HEK293 (cell line): ENCODE data around the gene EXOC7.

Experiments used
- CTCF ChIA-PET: fragments of 350-600 bp; formaldehyde crosslinking; extraction: SDS; loops from one replicate; lab custom pipeline; 2021; ENCODE audit warnings: antibody characterized with exemption; lab: Yijun Ruan, JAX
- POLR2A ChIA-PET: fragments of 300-600 bp; formaldehyde crosslinking; extraction: SDS; loops from one replicate; lab custom pipeline; 2020; ENCODE audit warnings: antibody characterized with exemption, inconsistent platforms; lab: Yijun Ruan, JAX
- H3K27ac ChIP-seq: fragments of 200-500 bp; sonication (Bioruptor generic); 2 replicates; pipeline ENCODE4 v1.5.1; 2014; ENCODE audit warnings: low read depth, low read length, control low read depth, inconsistent platforms; ENCODE audit errors: extremely low read depth
- H3K36me3 ChIP-seq, 2 experiments: fragments of 200-500 bp in 1 of 2; sonication (Bioruptor generic) in 1 of 2; 1 replicate in 1 of 2; 2 replicates in 1 of 2; pipeline ENCODE4 v1.5.1; 2014 to 2017; ENCODE audit warnings: inconsistent platforms in 2 of 2, low read length in 2 of 2; ENCODE audit not compliant: control insufficient read depth in 2 of 2, insufficient read depth in 1 of 2
- H3K4me1 ChIP-seq: fragments of 200-500 bp; sonication (Bioruptor generic); 2 replicates; pipeline ENCODE4 v1.5.1; 2014; ENCODE audit warnings: mild to moderate bottlenecking, low read length, inconsistent platforms; ENCODE audit not compliant: control insufficient read depth, insufficient read depth
- H3K4me3 ChIP-seq: 2 replicates; pipeline ENCODE4 v1.5.1; 2011; ENCODE audit warnings: low read depth, mild to moderate bottlenecking, control low read depth, low read length, moderate library complexity
- H3K9me3 ChIP-seq: fragments of 200-500 bp; sonication (Bioruptor generic); 2 replicates; pipeline ENCODE4 v1.5.1; 2014; ENCODE audit warnings: low read depth, low read length, inconsistent platforms; ENCODE audit not compliant: control insufficient read depth, insufficient read depth
- EGR2 ChIP-seq: fragments of 450-650 bp; formaldehyde crosslinking; IDR thresholded peaks from 2 replicates; pipeline ENCODE4 v1.5.1; 2016; ENCODE audit warnings: low read depth, missing biosample characterization, missing genetic modification characterization
- YY1 ChIP-seq: fragments of 450-650 bp; formaldehyde crosslinking; IDR thresholded peaks from 2 replicates; pipeline ENCODE4 v1.5.1; 2018; ENCODE audit warnings: missing biosample characterization, missing genetic modification characterization
- YY2 ChIP-seq: fragments of 450-650 bp; formaldehyde crosslinking; IDR thresholded peaks from 2 replicates; pipeline ENCODE4 v1.5.1; 2016; ENCODE audit warnings: missing biosample characterization, missing genetic modification characterization
- ZBTB26 ChIP-seq: fragments of 450-650 bp; formaldehyde crosslinking; optimal IDR thresholded peaks from 2 replicates; pipeline ENCODE3; 2016; ENCODE audit warnings: missing biosample characterization, mild to moderate bottlenecking, missing genetic modification characterization
- ZBTB44 ChIP-seq: fragments of 450-650 bp; IDR thresholded peaks from 2 replicates; pipeline ENCODE4 v1.5.1; 2018; ENCODE audit warnings: missing biosample characterization, mild to moderate bottlenecking, missing genetic modification characterization
- ZNF202 ChIP-seq: fragments of 450-650 bp; formaldehyde crosslinking; IDR thresholded peaks from 2 replicates; pipeline ENCODE4 v1.5.1; 2016; ENCODE audit warnings: missing biosample characterization, missing genetic modification characterization, borderline replicate concordance
- ZNF433 ChIP-seq: fragments of 450-650 bp; formaldehyde crosslinking; IDR thresholded peaks from 2 replicates; pipeline ENCODE4 v1.5.1; 2016; ENCODE audit warnings: missing biosample characterization, missing genetic modification characterization, low read depth
- ZNF548 ChIP-seq: fragments of 450-650 bp; formaldehyde crosslinking; IDR thresholded peaks from 2 replicates; pipeline ENCODE4 v1.5.1; 2016; ENCODE audit warnings: missing biosample characterization, missing genetic modification characterization
- ZNF610 ChIP-seq: fragments of 450-650 bp; formaldehyde crosslinking; IDR thresholded peaks from 2 replicates; pipeline ENCODE4 v1.5.1; 2016; ENCODE audit warnings: missing biosample characterization, missing genetic modification characterization, borderline replicate concordance
- ZNF747 ChIP-seq: fragments of 450-650 bp; formaldehyde crosslinking; IDR thresholded peaks from 2 replicates; pipeline ENCODE4 v1.5.1; 2016; ENCODE audit warnings: missing biosample characterization, missing genetic modification characterization
- ZNF792 ChIP-seq: fragments of 450-650 bp; formaldehyde crosslinking; IDR thresholded peaks from 2 replicates; pipeline ENCODE4 v1.5.1; 2016; ENCODE audit warnings: missing biosample characterization, missing genetic modification characterization
- ZSCAN23 ChIP-seq: fragments of 450-650 bp; formaldehyde crosslinking; IDR thresholded peaks from 2 replicates; pipeline ENCODE4 v1.5.1; 2016; ENCODE audit warnings: missing biosample characterization, missing genetic modification characterization
- TF ChIP-seq, protein P1 (sequence below): fragments of 450-650 bp; formaldehyde crosslinking; IDR thresholded peaks from 2 replicates; pipeline ENCODE4 v1.5.1; 2016; ENCODE audit warnings: missing biosample characterization, missing genetic modification characterization, borderline replicate concordance
- TF ChIP-seq, protein P2 (sequence below): fragments of 450-650 bp; formaldehyde crosslinking; IDR thresholded peaks from 2 replicates; pipeline ENCODE4 v1.5.1; 2017; ENCODE audit warnings: missing biosample characterization, missing genetic modification characterization
- TF ChIP-seq, protein P3 (sequence below): fragments of 450-650 bp; formaldehyde crosslinking; IDR thresholded peaks from 2 replicates; pipeline ENCODE4 v1.5.1; 2016; ENCODE audit warnings: missing biosample characterization, missing genetic modification characterization

The EXOC7 gene

DNA sequence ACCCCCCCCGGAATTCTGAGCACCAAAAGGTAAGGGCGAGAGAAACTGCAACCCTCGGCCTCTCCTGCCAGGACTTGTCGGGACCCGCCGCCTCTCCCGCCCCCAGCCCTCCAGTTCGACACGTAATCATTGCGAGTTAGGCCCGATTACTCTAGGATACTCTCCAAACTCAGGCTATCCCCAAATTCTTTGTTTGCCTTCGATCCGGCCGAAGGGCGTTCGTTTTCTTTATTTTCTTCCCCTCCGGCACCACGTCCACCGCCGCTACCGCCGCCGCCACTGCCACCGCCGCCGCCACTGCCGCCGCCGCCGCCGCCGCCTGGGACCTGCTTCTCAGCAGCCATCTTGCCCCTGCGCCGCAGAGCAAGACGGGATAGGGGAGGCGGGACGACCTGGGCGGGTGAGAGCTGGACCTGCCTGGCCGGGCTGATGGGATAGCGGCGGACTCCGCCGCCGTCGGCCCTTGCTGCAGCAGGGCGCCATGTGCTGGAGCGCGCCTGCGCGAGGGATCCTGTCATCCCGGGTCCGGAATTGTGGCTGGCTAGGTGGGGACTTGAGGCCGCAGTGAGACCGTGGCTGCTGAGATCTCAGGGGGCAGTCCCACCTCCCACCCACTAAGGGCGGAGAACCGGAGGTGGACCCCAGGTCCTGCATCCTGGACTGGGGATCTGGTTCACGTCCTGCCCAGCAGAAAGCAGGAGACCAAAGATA, 31.3 kb downstream of the EXOC7 start, which contains the start of gene SRP68 (continued):
- no peak for TF ChIP-seq ZNF433 (tag by site-specific recombination)
- TF ChIP-seq, all 188 proteins: peak for 47

DNA sequence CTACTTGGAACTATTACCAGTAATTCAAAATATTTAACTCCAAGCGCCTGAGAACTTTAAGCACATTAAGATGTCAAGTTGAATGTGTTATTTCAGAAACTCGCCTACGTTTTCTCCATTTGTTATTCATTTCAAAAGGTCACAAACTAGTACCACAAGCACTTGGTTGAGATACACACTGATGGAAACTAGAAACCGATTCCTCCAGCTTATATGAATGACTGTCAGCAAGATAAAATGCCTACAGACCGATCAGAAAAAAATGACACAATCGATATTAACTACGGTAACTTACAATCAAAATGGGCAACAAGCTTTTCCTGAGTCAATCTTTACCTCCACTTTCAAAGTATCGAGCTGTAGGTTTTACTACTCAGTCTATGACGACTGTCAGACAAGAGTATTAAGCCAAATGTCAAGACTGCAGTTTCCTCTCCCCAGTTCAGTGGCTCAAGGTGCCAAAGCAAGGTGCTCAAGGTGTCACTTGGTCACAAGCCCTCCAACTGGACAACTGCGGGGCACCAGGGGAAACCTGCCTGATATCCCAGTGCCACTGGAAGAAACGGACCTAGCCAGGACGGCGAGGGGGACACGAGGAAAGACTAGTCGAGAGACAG, 31.9 kb downstream of the EXOC7 start:
- Histone ChIP-seq H3K9me3 (no peaks in the 10 kb centered on the region), H3K4me3 (peak overlapping the region; percentile 93), H3K4me1 (peaks cover 11% of the 10 kb centered on the region), H3K36me3 (peaks cover 31 to 36% of the 10 kb centered on the region in 2 experiments), H3K27ac (peak overlapping the region; percentile 83)
- ChIA-PET POLR2A (interaction anchor here (0.8 to 2.4 kb wide), 16 partner anchors 8 to 208 kb away, joined by 3 to 15 read pairs (median 4); partner anchors contain the start of genes ACOX1, EXOC7 and TEN1), CTCF (interaction anchor here (0.5 to 3.3 kb wide), 4 partner anchors 10 to 236 kb away, joined by 3 to 19 read pairs (median 4); partner anchors contain the start of gene QRICH2)
- TF ChIP-seq ZBTB26 (no peak), ZNF202 (tag by site-specific recombination) (no peak), ZSCAN23 (tag by site-specific recombination) (no peak), ZNF548 (tag by site-specific recombination) (0 out of 2 replicates have a peak, but pooled peaks have one; percentile 26)
- TF ChIP-seq, protein P1, sequence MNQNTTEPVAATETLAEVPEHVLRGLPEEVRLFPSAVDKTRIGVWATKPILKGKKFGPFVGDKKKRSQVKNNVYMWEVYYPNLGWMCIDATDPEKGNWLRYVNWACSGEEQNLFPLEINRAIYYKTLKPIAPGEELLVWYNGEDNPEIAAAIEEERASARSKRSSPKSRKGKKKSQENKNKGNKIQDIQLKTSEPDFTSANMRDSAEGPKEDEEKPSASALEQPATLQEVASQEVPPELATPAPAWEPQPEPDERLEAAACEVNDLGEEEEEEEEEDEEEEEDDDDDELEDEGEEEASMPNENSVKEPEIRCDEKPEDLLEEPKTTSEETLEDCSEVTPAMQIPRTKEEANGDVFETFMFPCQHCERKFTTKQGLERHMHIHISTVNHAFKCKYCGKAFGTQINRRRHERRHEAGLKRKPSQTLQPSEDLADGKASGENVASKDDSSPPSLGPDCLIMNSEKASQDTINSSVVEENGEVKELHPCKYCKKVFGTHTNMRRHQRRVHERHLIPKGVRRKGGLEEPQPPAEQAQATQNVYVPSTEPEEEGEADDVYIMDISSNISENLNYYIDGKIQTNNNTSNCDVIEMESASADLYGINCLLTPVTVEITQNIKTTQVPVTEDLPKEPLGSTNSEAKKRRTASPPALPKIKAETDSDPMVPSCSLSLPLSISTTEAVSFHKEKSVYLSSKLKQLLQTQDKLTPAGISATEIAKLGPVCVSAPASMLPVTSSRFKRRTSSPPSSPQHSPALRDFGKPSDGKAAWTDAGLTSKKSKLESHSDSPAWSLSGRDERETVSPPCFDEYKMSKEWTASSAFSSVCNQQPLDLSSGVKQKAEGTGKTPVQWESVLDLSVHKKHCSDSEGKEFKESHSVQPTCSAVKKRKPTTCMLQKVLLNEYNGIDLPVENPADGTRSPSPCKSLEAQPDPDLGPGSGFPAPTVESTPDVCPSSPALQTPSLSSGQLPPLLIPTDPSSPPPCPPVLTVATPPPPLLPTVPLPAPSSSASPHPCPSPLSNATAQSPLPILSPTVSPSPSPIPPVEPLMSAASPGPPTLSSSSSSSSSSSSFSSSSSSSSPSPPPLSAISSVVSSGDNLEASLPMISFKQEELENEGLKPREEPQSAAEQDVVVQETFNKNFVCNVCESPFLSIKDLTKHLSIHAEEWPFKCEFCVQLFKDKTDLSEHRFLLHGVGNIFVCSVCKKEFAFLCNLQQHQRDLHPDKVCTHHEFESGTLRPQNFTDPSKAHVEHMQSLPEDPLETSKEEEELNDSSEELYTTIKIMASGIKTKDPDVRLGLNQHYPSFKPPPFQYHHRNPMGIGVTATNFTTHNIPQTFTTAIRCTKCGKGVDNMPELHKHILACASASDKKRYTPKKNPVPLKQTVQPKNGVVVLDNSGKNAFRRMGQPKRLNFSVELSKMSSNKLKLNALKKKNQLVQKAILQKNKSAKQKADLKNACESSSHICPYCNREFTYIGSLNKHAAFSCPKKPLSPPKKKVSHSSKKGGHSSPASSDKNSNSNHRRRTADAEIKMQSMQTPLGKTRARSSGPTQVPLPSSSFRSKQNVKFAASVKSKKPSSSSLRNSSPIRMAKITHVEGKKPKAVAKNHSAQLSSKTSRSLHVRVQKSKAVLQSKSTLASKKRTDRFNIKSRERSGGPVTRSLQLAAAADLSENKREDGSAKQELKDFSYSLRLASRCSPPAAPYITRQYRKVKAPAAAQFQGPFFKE, result no peak
- TF ChIP-seq, protein P2, sequence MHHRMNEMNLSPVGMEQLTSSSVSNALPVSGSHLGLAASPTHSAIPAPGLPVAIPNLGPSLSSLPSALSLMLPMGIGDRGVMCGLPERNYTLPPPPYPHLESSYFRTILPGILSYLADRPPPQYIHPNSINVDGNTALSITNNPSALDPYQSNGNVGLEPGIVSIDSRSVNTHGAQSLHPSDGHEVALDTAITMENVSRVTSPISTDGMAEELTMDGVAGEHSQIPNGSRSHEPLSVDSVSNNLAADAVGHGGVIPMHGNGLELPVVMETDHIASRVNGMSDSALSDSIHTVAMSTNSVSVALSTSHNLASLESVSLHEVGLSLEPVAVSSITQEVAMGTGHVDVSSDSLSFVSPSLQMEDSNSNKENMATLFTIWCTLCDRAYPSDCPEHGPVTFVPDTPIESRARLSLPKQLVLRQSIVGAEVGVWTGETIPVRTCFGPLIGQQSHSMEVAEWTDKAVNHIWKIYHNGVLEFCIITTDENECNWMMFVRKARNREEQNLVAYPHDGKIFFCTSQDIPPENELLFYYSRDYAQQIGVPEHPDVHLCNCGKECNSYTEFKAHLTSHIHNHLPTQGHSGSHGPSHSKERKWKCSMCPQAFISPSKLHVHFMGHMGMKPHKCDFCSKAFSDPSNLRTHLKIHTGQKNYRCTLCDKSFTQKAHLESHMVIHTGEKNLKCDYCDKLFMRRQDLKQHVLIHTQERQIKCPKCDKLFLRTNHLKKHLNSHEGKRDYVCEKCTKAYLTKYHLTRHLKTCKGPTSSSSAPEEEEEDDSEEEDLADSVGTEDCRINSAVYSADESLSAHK (tag by site-specific recombination), result 0 out of 2 replicates have a peak, but pooled peaks have one; percentile 9

- CTCF ChIA-PET, result interaction anchor here (0.5 to 3.7 kb wide), 6 partner anchors 52 to 214 kb away, joined by 3 to 20 read pairs (median 6); partner anchors contain the start of gene CDK3
- H3K9me3 ChIP-seq, result no peaks in the 10 kb centered on the region
- POLR2A ChIA-PET, result interaction anchor here (0.6 to 1.5 kb wide), 4 partner anchors 8 to 89 kb away, joined by 5 to 8 read pairs (median 6); no protein-coding TSS in a partner anchor
- TF ChIP-seq YY2 (tag by site-specific recombination) (no peak), ZBTB44 (tag by site-specific recombination) (no peak), ZNF610 (no peak), ZNF792 (tag by site-specific recombination) (no peak), ZNF747 (tag by site-specific recombination) (no peak), YY1 (no peak), EGR2 (tag by site-specific recombination) (no peak)
- TF ChIP-seq, protein P3, sequence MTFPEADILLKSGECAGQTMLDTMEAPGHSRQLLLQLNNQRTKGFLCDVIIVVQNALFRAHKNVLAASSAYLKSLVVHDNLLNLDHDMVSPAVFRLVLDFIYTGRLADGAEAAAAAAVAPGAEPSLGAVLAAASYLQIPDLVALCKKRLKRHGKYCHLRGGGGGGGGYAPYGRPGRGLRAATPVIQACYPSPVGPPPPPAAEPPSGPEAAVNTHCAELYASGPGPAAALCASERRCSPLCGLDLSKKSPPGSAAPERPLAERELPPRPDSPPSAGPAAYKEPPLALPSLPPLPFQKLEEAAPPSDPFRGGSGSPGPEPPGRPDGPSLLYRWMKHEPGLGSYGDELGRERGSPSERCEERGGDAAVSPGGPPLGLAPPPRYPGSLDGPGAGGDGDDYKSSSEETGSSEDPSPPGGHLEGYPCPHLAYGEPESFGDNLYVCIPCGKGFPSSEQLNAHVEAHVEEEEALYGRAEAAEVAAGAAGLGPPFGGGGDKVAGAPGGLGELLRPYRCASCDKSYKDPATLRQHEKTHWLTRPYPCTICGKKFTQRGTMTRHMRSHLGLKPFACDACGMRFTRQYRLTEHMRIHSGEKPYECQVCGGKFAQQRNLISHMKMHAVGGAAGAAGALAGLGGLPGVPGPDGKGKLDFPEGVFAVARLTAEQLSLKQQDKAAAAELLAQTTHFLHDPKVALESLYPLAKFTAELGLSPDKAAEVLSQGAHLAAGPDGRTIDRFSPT, result no peak
Measured at GRCh38 chr17:76065775-76066174, 37.8 kb downstream of the EXOC7 start.

More at GRCh38 chr17:76065775-76066174, 37.8 kb downstream of the EXOC7 start:
- Histone ChIP-seq H3K4me3 (no peak overlapping the region), H3K27ac (no peak overlapping the region), H3K4me1 (0 out of 2 replicates have a peak, but pooled peaks cover under 1% of the 10 kb centered on the region), H3K36me3 (peaks cover 85 to 90% of the 10 kb centered on the region in 2 experiments)
